Activated CD8-positive, alpha-beta memory T cell treated with anti-CD3 and anti-CD28 coated beads, Interleukin-2, amount 10 ng/mL, durations not matched to agents 7 days and 5 days (primary cell): ENCODE results near the gene GTF2H4. TPM values are rescaled to one million over a fixed set of nuclear protein-coding genes. Genes with fewer than 3 reads are reported as not detected.
"Not testable (repeated sequence)": the region's sequence is repeated elsewhere in the genome, so short reads cannot be mapped to it uniquely, and the experiment has no call there.

ENCODE experiments used
- ATAC-seq: fragments of 150-1000 bp; cut with Tn5 transposase; one replicate; pipeline ENCODE4 v1.10.0; 2021; ENCODE audit warnings: moderate library complexity
- CTCF ChIA-PET: fragments of 350-600 bp; sonication (Branson Sonifier 250); formaldehyde crosslinking; loops from one replicate; lab custom pipeline; 2021; ENCODE audit warnings: antibody characterized with exemption; lab: Charles Lee
- DNase-seq: peaks from one replicate; pipeline ENCODE4 v3.0.0-alpha.2; 2020
- H3K27ac Mint-ChIP-seq: one replicate; pipeline ENCODE4 v1.8.0; 2021; ENCODE audit warnings: mild to moderate bottlenecking, mixed read lengths
- H3K27me3 Mint-ChIP-seq: one replicate; pipeline ENCODE4 v1.8.0; 2021; ENCODE audit warnings: mixed read lengths
- H3K36me3 Mint-ChIP-seq: one replicate; pipeline ENCODE4 v1.8.0; 2021; ENCODE audit warnings: mild to moderate bottlenecking, mixed read lengths
- H3K4me1 Mint-ChIP-seq: one replicate; pipeline ENCODE4 v1.8.0; 2021; ENCODE audit warnings: mixed read lengths
- H3K4me3 Mint-ChIP-seq: one replicate; pipeline ENCODE4 v1.8.0; 2021; ENCODE audit warnings: mild to moderate bottlenecking, moderate library complexity, mixed read lengths
- H3K9me3 Mint-ChIP-seq: one replicate; pipeline ENCODE4 v1.8.0; 2022; ENCODE audit warnings: low read depth, mixed read lengths
- total RNA-seq, 2 experiments: library from RNA; stranded (reverse); gene quantifications; one replicate each; pipeline ENCODE4 v1.2.3, GENCODE V29; 2021

Gene GTF2H4
- total RNA-seq, 2 experiments from 2014 or later = 30.0 to 34.9 TPM

- DNase-seq = no peak
- ATAC-seq = no peak
- no peaks in the 10 kb centered on the region for H3K36me3 Mint-ChIP-seq
- H3K4me3 Mint-ChIP-seq = no peak overlapping the region
- CTCF ChIA-PET = interaction anchor here (1.0 to 1.2 kb wide), 2 partner anchors 9 to 13 kb away, joined by 3 read pairs; partner anchors contain the start of gene DDR1
- H3K4me1 Mint-ChIP-seq = no peaks in the 10 kb centered on the region
- no peak overlapping the region for H3K27ac Mint-ChIP-seq
- no peaks in the 10 kb centered on the region for H3K9me3 Mint-ChIP-seq
- no peaks in the 10 kb centered on the region for H3K27me3 Mint-ChIP-seq
These were observed 14.3 kb upstream of the GTF2H4 start for GRCh38 chr6:30893666-30894065.

DNA sequence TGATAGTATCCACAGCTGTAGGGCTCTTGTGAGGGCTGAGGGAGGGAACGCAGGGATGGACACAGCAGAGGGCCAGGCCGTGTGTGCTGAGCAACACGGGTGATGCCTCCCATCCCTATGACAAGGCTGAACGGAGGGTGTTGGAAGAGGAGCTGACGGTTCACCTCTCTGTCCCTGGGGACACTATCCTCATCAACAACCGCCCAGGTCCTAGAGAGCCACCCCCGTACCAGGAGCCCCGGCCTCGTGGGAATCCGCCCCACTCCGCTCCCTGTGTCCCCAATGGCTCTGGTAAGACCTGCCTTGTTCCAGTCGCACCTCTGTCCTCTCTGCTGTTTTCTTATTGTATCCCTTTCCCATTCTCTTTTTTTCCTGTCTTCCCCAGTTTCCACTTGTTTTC lies 13.6 kb upstream of the GTF2H4 start:
- no peaks in the 10 kb centered on the region for H3K36me3 Mint-ChIP-seq
- no peak overlapping the region for H3K27ac Mint-ChIP-seq
- DNase-seq (no peak), ATAC-seq (no peak)
- H3K27me3 Mint-ChIP-seq = no peaks in the 10 kb centered on the region
- CTCF ChIA-PET = interaction anchor here (1.0 kb wide), 1 partner anchor 10 kb away, joined by 3 read pairs; the partner anchor contains the start of gene DDR1
- H3K9me3 Mint-ChIP-seq = no peaks in the 10 kb centered on the region
- no peak overlapping the region for H3K4me3 Mint-ChIP-seq
- no peaks in the 10 kb centered on the region for H3K4me1 Mint-ChIP-seq

DNA sequence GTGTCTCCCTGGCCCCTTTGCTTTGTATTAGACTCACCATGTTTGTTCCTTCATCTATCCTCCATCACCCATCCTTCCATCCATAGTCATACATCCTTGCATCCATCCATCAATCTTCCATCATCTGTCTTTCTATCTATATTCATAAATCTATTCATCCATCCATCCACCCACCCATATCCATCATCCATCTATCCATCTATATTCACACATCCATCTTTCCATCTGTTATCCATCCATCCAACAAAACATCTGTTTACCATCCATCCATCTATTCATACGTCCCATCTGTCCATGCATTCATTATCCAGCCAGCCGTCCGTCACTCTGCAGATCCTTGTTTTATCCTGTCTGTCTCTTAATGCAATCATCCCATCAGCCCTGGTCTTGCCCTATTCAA lies 13.1 kb upstream of the GTF2H4 start:
- Mint-ChIP-seq H3K4me3 (no peak overlapping the region), H3K9me3 (no peaks in the 10 kb centered on the region), H3K27ac (no peak overlapping the region), H3K27me3 (no peaks in the 10 kb centered on the region), H3K4me1 (no peaks in the 10 kb centered on the region), H3K36me3 (no peaks in the 10 kb centered on the region)
- ATAC-seq (no peak), DNase-seq (no peak)
- CTCF ChIA-PET = interaction anchor here (1.0 to 3.9 kb wide), 2 partner anchors 10 to 19 kb away, joined by 3 to 14 read pairs; partner anchors contain the start of genes DDR1 and VARS2

GRCh38 chr6:30895343-30895742 lies 12.7 kb upstream of the GTF2H4 start:
- DNase-seq = no peak
- H3K4me1 Mint-ChIP-seq = no peaks in the 10 kb centered on the region
- CTCF ChIA-PET = interaction anchor here (0.7 to 3.9 kb wide), 3 partner anchors 19 to 120 kb away, joined by 3 to 14 read pairs (median 4); partner anchors contain the start of gene VARS2
- H3K4me3 Mint-ChIP-seq = no peak overlapping the region
- H3K27ac Mint-ChIP-seq = no peak overlapping the region
- no peaks in the 10 kb centered on the region for H3K27me3 Mint-ChIP-seq
- H3K9me3 Mint-ChIP-seq = no peaks in the 10 kb centered on the region
- ATAC-seq = no peak
- no peaks in the 10 kb centered on the region for H3K36me3 Mint-ChIP-seq

DNA sequence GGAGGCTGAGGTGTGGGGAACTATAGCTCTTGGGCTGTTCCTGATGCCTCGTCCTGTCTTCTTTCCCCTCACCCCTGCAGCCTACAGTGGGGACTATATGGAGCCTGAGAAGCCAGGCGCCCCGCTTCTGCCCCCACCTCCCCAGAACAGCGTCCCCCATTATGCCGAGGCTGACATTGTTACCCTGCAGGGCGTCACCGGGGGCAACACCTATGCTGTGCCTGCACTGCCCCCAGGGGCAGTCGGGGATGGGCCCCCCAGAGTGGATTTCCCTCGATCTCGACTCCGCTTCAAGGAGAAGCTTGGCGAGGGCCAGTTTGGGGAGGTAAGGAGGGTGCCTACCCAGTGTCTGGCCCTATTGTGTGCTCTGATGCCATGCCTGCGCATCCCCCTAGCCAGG lies 11.5 kb upstream of the GTF2H4 start:
- Mint-ChIP-seq H3K27ac (no peak overlapping the region), H3K27me3 (no peaks in the 10 kb centered on the region), H3K4me3 (no peak overlapping the region), H3K9me3 (no peaks in the 10 kb centered on the region), H3K36me3 (no peaks in the 10 kb centered on the region), H3K4me1 (no peaks in the 10 kb centered on the region)
- DNase-seq = no peak
- CTCF ChIA-PET = interaction anchor here (1.4 to 3.9 kb wide), 2 partner anchors 18 to 68 kb away, joined by 3 to 14 read pairs; partner anchors contain the start of gene VARS2
- no peak for ATAC-seq

DNA sequence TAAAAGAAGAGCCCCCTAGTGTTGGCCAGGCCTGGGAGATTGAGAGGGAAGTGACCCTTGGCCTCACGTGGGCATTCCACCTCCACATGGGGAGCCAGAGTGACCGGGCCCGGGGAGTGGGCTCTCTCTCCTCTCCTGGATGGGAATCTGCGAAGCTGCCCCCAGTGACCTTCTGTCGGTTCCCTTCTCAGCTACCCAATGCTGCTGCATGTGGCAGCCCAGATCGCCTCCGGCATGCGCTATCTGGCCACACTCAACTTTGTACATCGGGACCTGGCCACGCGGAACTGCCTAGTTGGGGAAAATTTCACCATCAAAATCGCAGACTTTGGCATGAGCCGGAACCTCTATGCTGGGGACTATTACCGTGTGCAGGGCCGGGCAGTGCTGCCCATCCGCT lies 10.1 kb upstream of the GTF2H4 start:
- no peak for ATAC-seq
- DNase-seq = no peak
- no peak overlapping the region for H3K4me3 Mint-ChIP-seq
- H3K27me3 Mint-ChIP-seq = no peaks in the 10 kb centered on the region
- CTCF ChIA-PET = interaction anchor here (3.9 kb wide), 1 partner anchor 16 kb away, joined by 14 read pairs; the partner anchor contains the start of gene VARS2
- H3K27ac Mint-ChIP-seq = no peak overlapping the region
- no peaks in the 10 kb centered on the region for H3K36me3 Mint-ChIP-seq
- peaks cover 8% of the 10 kb centered on the region for H3K4me1 Mint-ChIP-seq
- H3K9me3 Mint-ChIP-seq = no peaks in the 10 kb centered on the region

DNA sequence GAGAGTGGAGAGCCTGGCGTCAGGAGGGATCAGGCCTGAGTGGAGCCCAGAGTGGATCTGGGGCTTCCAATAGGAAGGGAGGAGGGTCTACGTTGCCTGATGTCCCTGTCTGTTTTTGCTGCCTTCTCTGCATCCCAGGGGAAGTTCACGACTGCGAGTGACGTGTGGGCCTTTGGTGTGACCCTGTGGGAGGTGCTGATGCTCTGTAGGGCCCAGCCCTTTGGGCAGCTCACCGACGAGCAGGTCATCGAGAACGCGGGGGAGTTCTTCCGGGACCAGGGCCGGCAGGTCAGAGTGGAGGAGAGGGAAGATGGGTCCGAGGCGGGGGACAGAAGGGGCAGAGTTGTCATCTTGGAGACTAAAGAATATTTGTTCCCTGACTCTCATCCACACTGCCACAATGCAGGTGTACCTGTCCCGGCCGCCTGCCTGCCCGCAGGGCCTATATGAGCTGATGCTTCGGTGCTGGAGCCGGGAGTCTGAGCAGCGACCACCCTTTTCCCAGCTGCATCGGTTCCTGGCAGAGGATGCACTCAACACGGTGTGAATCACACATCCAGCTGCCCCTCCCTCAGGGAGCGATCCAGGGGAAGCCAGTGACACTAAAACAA lies 9.2 kb upstream of the GTF2H4 start:
- DNase-seq (no peak), ATAC-seq (no peak)
- Mint-ChIP-seq H3K4me3 (no peak overlapping the region), H3K36me3 (no peaks in the 10 kb centered on the region), H3K9me3 (no peaks in the 10 kb centered on the region), H3K27ac (no peak overlapping the region), H3K27me3 (no peaks in the 10 kb centered on the region), H3K4me1 (peaks cover 9% of the 10 kb centered on the region)
- CTCF ChIA-PET = interaction anchor here (1.4 to 3.9 kb wide), 2 partner anchors 10 to 15 kb away, joined by 4 to 14 read pairs; partner anchors contain the start of gene VARS2

GRCh38 chr6:30900863-30901417 lies 7.1 kb upstream of the GTF2H4 start:
- H3K4me3 Mint-ChIP-seq = no peak overlapping the region
- CTCF ChIA-PET = interaction anchor here (0.8 to 1.4 kb wide), 2 partner anchors 14 to 178 kb away, joined by 3 to 5 read pairs; partner anchors contain the start of gene VARS2
- no peaks in the 10 kb centered on the region for H3K9me3 Mint-ChIP-seq
- H3K27ac Mint-ChIP-seq = no peak overlapping the region
- DNase-seq (no peak), ATAC-seq (no peak)
- no peaks in the 10 kb centered on the region for H3K27me3 Mint-ChIP-seq
- H3K4me1 Mint-ChIP-seq = peaks cover 9% of the 10 kb centered on the region
- no peaks in the 10 kb centered on the region for H3K36me3 Mint-ChIP-seq

DNA sequence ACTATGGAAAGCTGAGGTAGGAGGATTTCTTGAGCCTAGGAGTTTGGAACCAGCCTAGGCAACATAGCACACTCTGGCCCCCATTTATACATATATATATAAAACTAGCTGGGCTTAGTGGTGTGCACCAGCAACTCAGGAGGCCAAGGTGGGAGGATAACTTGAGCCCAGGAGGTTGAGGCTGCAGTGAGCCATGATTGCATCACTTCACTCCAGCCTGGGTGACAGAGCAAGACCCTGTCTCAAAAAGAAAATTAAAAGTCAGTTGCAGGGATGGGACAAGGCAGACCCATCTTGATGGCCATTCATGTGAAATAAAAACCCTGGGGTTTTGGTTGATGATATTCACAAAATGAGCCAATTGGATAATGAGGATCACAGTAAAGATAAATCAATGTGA lies 6.6 kb upstream of the GTF2H4 start:
- CTCF ChIA-PET = interaction anchor here (0.8 to 1.4 kb wide), 2 partner anchors 13 to 178 kb away, joined by 3 to 5 read pairs; partner anchors contain the start of gene VARS2
- ATAC-seq = no peak
- H3K27me3 Mint-ChIP-seq = no peaks in the 10 kb centered on the region
- H3K4me1 Mint-ChIP-seq = peaks cover 9% of the 10 kb centered on the region
- DNase-seq = no peak
- H3K9me3 Mint-ChIP-seq = no peaks in the 10 kb centered on the region
- no peak overlapping the region for H3K27ac Mint-ChIP-seq
- no peak overlapping the region for H3K4me3 Mint-ChIP-seq
- no peaks in the 10 kb centered on the region for H3K36me3 Mint-ChIP-seq

- CTCF ChIA-PET = interaction anchor here (0.7 kb wide), 1 partner anchor 185 kb away, joined by 3 read pairs; no protein-coding TSS in a partner anchor
- peaks cover 11% of the 10 kb centered on the region for H3K4me1 Mint-ChIP-seq
- not testable (repeated sequence) for H3K27me3 Mint-ChIP-seq, H3K4me3 Mint-ChIP-seq, H3K9me3 Mint-ChIP-seq, H3K27ac Mint-ChIP-seq, H3K36me3 Mint-ChIP-seq, DNase-seq, ATAC-seq
These were observed 5.8 kb upstream of the GTF2H4 start for GRCh38 chr6:30902196-30902595.

- Mint-ChIP-seq H3K27me3 (no peaks in the 10 kb centered on the region), H3K9me3 (no peaks in the 10 kb centered on the region), H3K4me3 (no peak overlapping the region), H3K36me3 (no peaks in the 10 kb centered on the region), H3K27ac (no peak overlapping the region), H3K4me1 (peaks cover 14% of the 10 kb centered on the region)
- ATAC-seq (no peak), DNase-seq (no peak)
- CTCF ChIA-PET = no interaction called here
These were observed 5.3 kb upstream of the GTF2H4 start for GRCh38 chr6:30902709-30903108.

- DNase-seq (no peak), ATAC-seq (no peak)
- no peaks in the 10 kb centered on the region for H3K36me3 Mint-ChIP-seq
- H3K27ac Mint-ChIP-seq = no peak overlapping the region
- H3K4me3 Mint-ChIP-seq = no peak overlapping the region
- peaks cover 17% of the 10 kb centered on the region for H3K4me1 Mint-ChIP-seq
- CTCF ChIA-PET = interaction anchor here (0.7 to 2.7 kb wide), 2 partner anchors 10 to 151 kb away, joined by 3 to 10 read pairs; partner anchors contain the start of gene VARS2
- no peaks in the 10 kb centered on the region for H3K9me3 Mint-ChIP-seq
- H3K27me3 Mint-ChIP-seq = no peaks in the 10 kb centered on the region
These were observed 4.8 kb upstream of the GTF2H4 start for GRCh38 chr6:30903236-30903635.

GRCh38 chr6:30907290-30907757 lies 683 bp upstream of the GTF2H4 start:
- not testable (repeated sequence) for H3K9me3 Mint-ChIP-seq, H3K27me3 Mint-ChIP-seq, H3K36me3 Mint-ChIP-seq, DNase-seq, ATAC-seq
- H3K4me3 Mint-ChIP-seq = peak overlapping the region; percentile 97
- peak overlapping the region; percentile 59 for H3K27ac Mint-ChIP-seq
- CTCF ChIA-PET = interaction anchor here (1.0 to 4.8 kb wide), 9 partner anchors 8 to 281 kb away, joined by 3 to 17 read pairs (median 4); partner anchors contain the start of gene ATAT1
- H3K4me1 Mint-ChIP-seq = peaks cover 25% of the 10 kb centered on the region
